Neural cell (in vitro differentiated cells): Measurements from ENCODE around the gene ANKRD33B. TPM values are rescaled to one million over a fixed set of nuclear protein-coding genes. Genes with fewer than 3 reads are reported as not detected.

ENCODE experiments used
- H2AFZ ChIP-seq: fragments of 200-600, 300-800 bp; sonication (generic), shearing (Covaris generic); 2 replicates; pipeline ENCODE4 v1.6.0; 2014; ENCODE audit warnings: low read depth, mild to moderate bottlenecking, antibody characterized with exemption, low read length, moderate library complexity
- H3F3A ChIP-seq: fragments of 200-600 bp; shearing (Covaris generic); 2 replicates; pipeline ENCODE4 v1.6.1; 2016; ENCODE audit warnings: mild to moderate bottlenecking, moderate library complexity, mixed read lengths, antibody characterized with exemption, low read length; ENCODE audit not compliant: insufficient read depth, poor library complexity, severe bottlenecking
- H3K27ac ChIP-seq: fragments of 200-600, 300-800 bp; sonication (generic), shearing (Covaris generic); 2 replicates; pipeline ENCODE4 v1.5.1; 2014; ENCODE audit warnings: mild to moderate bottlenecking, low read length, moderate library complexity
- H3K27me3 ChIP-seq: fragments of 300-800, 200-600 bp; sonication (generic), shearing (Covaris generic); 2 replicates; pipeline ENCODE4 v1.6.0; 2014; ENCODE audit warnings: mild to moderate bottlenecking, low read depth, low read length, moderate library complexity; ENCODE audit not compliant: insufficient read depth
- H3K36me3 ChIP-seq: fragments of 300-800, 200-600 bp; sonication (generic), shearing (Covaris generic); 2 replicates; pipeline ENCODE4 v1.5.1; 2014; ENCODE audit warnings: mild to moderate bottlenecking, antibody characterized with exemption, low read length, moderate library complexity; ENCODE audit not compliant: insufficient read depth
- H3K4me2 ChIP-seq: fragments of 300-800, 200-600 bp; sonication (generic), shearing (Covaris generic); 2 replicates; pipeline ENCODE4 v1.6.0; 2014; ENCODE audit warnings: mild to moderate bottlenecking, low read length
- H3K4me3 ChIP-seq: fragments of 300-800, 200-600 bp; sonication (generic), shearing (Covaris generic); 2 replicates; pipeline ENCODE4 v1.5.1; 2014; ENCODE audit warnings: mild to moderate bottlenecking, low read length, moderate library complexity
- H3K79me2 ChIP-seq: fragments of 200-600 bp; shearing (Covaris generic); replicated peaks from 2 replicates; pipeline ENCODE4 v1.6.0; 2014; ENCODE audit warnings: mild to moderate bottlenecking, low read length, moderate library complexity; ENCODE audit not compliant: insufficient read depth
- H3K9ac ChIP-seq: fragments of 300-800, 200-600 bp; sonication (generic), shearing (Covaris generic); 2 replicates; pipeline ENCODE4 v1.6.1; 2016; ENCODE audit warnings: mild to moderate bottlenecking, low read length, mixed read lengths
- H3K9me2 ChIP-seq: fragments of 200-600 bp; shearing (Covaris generic); 2 replicates; pipeline ENCODE4 v1.6.1; 2016; ENCODE audit warnings: mild to moderate bottlenecking, low read length, mixed read lengths; ENCODE audit not compliant: insufficient read depth
- H3K9me3 ChIP-seq: fragments of 200-600, 300-800 bp; sonication (generic), shearing (Covaris generic); 2 replicates; pipeline ENCODE4 v1.6.1; 2016; ENCODE audit warnings: mild to moderate bottlenecking, mixed run types, low read length, moderate library complexity, mixed read lengths
- H4K20me1 ChIP-seq: fragments of 200-600 bp; shearing (Covaris generic); 2 replicates; pipeline ENCODE4 v1.6.1; 2016; ENCODE audit warnings: mild to moderate bottlenecking, mixed run types; ENCODE audit not compliant: insufficient read depth
- CTCF ChIP-seq: fragments of 450-650 bp; IDR thresholded peaks from 2 replicates; pipeline ENCODE4 v1.5.1; 2014; ENCODE audit warnings: antibody characterized with exemption, mild to moderate bottlenecking, moderate library complexity; ENCODE audit not compliant: poor library complexity, severe bottlenecking
- EP300 ChIP-seq: fragments of 450-650 bp; conservative IDR thresholded peaks from 2 replicates; pipeline ENCODE4 v1.6.1; 2014; ENCODE audit warnings: antibody characterized with exemption, mild to moderate bottlenecking, moderate library complexity; ENCODE audit not compliant: poor library complexity, severe bottlenecking
- EZH2 ChIP-seq: fragments of 200-600, 300-800 bp; shearing (Covaris generic), sonication (generic); IDR thresholded peaks from 2 replicates; pipeline ENCODE4 v1.6.1; 2014; ENCODE audit warnings: antibody characterized with exemption, low read length, borderline replicate concordance, mild to moderate bottlenecking; ENCODE audit not compliant: insufficient read depth, poor library complexity, severe bottlenecking
- MXI1 ChIP-seq: fragments of 450-650 bp; conservative IDR thresholded peaks from 2 replicates; pipeline ENCODE4 v1.6.1; 2014; ENCODE audit warnings: antibody characterized with exemption, mild to moderate bottlenecking; ENCODE audit not compliant: poor library complexity, severe bottlenecking
- POLR2AphosphoS5 ChIP-seq: IDR thresholded peaks from 2 replicates; pipeline ENCODE4 v1.6.1; 2012
- RAD21 ChIP-seq: fragments of 450-650 bp; conservative IDR thresholded peaks from 2 replicates; pipeline ENCODE4 v1.6.1; 2014; ENCODE audit warnings: antibody characterized with exemption, mild to moderate bottlenecking, moderate library complexity
- REST ChIP-seq: IDR thresholded peaks from 2 replicates; pipeline ENCODE4 v1.6.1; 2012; ENCODE audit warnings: borderline replicate concordance
- SMC3 ChIP-seq: fragments of 450-650 bp; conservative IDR thresholded peaks from 2 replicates; pipeline ENCODE4 v1.6.1; 2014; ENCODE audit warnings: antibody characterized with exemption, mild to moderate bottlenecking, moderate library complexity; ENCODE audit not compliant: poor library complexity
- TAF1 ChIP-seq: IDR thresholded peaks from 2 replicates; pipeline ENCODE4 v1.6.1; 2012; ENCODE audit warnings: low read depth
- polyA plus RNA-seq: library from polyadenylated mRNA; depleted of rRNA; stranded (reverse); fragments of >200 nt; gene quantifications from 2 replicates; pipeline ENCODE4 v1.2.3, GENCODE V29; 2014

The ANKRD33B gene
- polyA plus RNA-seq, 1 donor from 2014 or later: not detected

DNA sequence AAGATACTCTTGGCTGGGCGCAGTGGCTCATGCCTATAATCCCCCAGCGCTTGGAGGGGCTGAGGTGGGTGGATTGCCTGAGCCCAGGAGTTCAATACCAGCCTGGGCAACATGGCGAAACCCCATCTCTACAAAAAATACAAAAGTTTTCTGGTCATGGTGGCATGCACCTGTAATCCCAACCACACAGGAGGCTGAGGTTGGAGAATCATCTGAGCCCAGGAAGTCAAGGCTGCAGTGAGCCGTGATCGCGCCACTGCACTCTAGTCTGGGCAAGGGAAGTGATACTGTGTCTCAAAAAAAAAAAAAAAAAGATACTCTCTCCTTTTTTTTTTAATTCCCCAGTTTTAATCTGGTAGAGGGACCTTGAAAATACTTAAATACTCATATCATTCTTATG lies 15.0 kb downstream of the ANKRD33B start:
- Histone ChIP-seq H3F3A (no peaks in the 10 kb centered on the region), H3K9ac (no peak overlapping the region), H4K20me1 (no peaks in the 10 kb centered on the region), H2AFZ (no peak overlapping the region), H3K36me3 (no peaks in the 10 kb centered on the region), H3K79me2 (no peaks in the 10 kb centered on the region), H3K9me3 (no peaks in the 10 kb centered on the region), H3K27ac (no peak overlapping the region), H3K27me3 (no peaks in the 10 kb centered on the region), H3K9me2 (no peaks in the 10 kb centered on the region), H3K4me2 (no peak overlapping the region), H3K4me3 (no peak overlapping the region)
- TF ChIP-seq EP300 (no peak), SMC3 (no peak), RAD21 (no peak), REST (no peak), CTCF (no peak), TAF1 (no peak), EZH2 (no peak), POLR2AphosphoS5 (no peak), MXI1 (no peak)

- H4K20me1 ChIP-seq: no peaks in the 10 kb centered on the region
These were observed 16.0 kb downstream of the ANKRD33B start for GRCh38 chr5:10579536-10580521.

More at GRCh38 chr5:10579536-10580521, 16.0 kb downstream of the ANKRD33B start:
- Histone ChIP-seq H3K9me3 (no peaks in the 10 kb centered on the region), H3K4me3 (no peak overlapping the region), H3K79me2 (no peaks in the 10 kb centered on the region), H3K9me2 (no peaks in the 10 kb centered on the region), H3K36me3 (no peaks in the 10 kb centered on the region), H2AFZ (no peak overlapping the region), H3K27me3 (no peaks in the 10 kb centered on the region), H3K4me2 (no peak overlapping the region), H3K9ac (no peak overlapping the region), H3K27ac (no peak overlapping the region), H3F3A (no peaks in the 10 kb centered on the region)
- TF ChIP-seq CTCF: no peak
- no peak for TF ChIP-seq TAF1
- TF ChIP-seq REST: no peak
- no peak for TF ChIP-seq EZH2
- TF ChIP-seq EP300: no peak
- TF ChIP-seq SMC3: no peak
- no peak for TF ChIP-seq MXI1
- no peak for TF ChIP-seq POLR2AphosphoS5
- TF ChIP-seq RAD21: no peak
